Thoracic aorta (tissue), 2 donors: ENCODE data around the gene RAMP1. TPM values are rescaled to one million over a fixed set of nuclear protein-coding genes. Genes with fewer than 3 reads are reported as not detected.

Source experiments
- ATAC-seq: fragments of 150-250 bp; one replicate; pipeline ENCODE4 v1.8.0; 2017; ENCODE audit warnings: low read depth; ENCODE audit not compliant: insufficient number of reproducible peaks, low FRiP score
- DNase-seq: peaks from one replicate; pipeline ENCODE4 v3.0.0-alpha.2; 2020; ENCODE audit warnings: low spot score
- H3K27ac ChIP-seq, 2 donors: fragments of 200-600 bp; sonication (generic); 1 replicate in 1 of 2; 2 replicates in 1 of 2; pipeline ENCODE4 v1.5.1; 2016; ENCODE audit warnings: mild to moderate bottlenecking in 2 of 2, moderate library complexity in 2 of 2
- H3K27me3 ChIP-seq: fragments of 200-600 bp; sonication (generic); replicated peaks from 2 replicates; pipeline ENCODE4 v1.6.0; 2016; ENCODE audit warnings: mild to moderate bottlenecking; ENCODE audit not compliant: insufficient read depth
- H3K36me3 ChIP-seq: fragments of 200-600 bp; sonication (generic); one replicate; pipeline ENCODE4 v1.5.1; 2016
- H3K4me1 ChIP-seq, 2 donors: fragments of 200-600 bp; sonication (generic); 1 replicate in 1 of 2; 2 replicates in 1 of 2; pipeline versions ENCODE4 v1.5.1 to v1.6.0; 2016; ENCODE audit warnings: low read depth in 2 of 2, mild to moderate bottlenecking in 1 of 2; ENCODE audit not compliant: control insufficient read depth in 1 of 2
- H3K4me3 ChIP-seq: fragments of 200-600 bp; sonication (generic); 2 replicates; pipeline ENCODE4 v1.5.1; 2016; ENCODE audit warnings: mild to moderate bottlenecking
- H3K9me3 ChIP-seq: fragments of 200-600 bp; sonication (generic); 2 replicates; pipeline ENCODE4 v1.5.1; 2016
- total RNA-seq, 2 donors: library from RNA; depleted of rRNA; stranded (reverse); fragments of >200 nt; gene quantifications; one replicate each; pipeline versions ENCODE4 v1.1.0 to v1.2.3, GENCODE V29; 2016
- TF ChIP-seq, protein P1 (sequence below): fragments of 200-600 bp; sonication (generic); IDR thresholded peaks from one replicate; pipeline ENCODE4 v1.5.1; 2019; ENCODE audit warnings: antibody characterized with exemption

Gene RAMP1
- total RNA-seq, 2 donors from 2014 or later, result 246 to 525 TPM

DNA sequence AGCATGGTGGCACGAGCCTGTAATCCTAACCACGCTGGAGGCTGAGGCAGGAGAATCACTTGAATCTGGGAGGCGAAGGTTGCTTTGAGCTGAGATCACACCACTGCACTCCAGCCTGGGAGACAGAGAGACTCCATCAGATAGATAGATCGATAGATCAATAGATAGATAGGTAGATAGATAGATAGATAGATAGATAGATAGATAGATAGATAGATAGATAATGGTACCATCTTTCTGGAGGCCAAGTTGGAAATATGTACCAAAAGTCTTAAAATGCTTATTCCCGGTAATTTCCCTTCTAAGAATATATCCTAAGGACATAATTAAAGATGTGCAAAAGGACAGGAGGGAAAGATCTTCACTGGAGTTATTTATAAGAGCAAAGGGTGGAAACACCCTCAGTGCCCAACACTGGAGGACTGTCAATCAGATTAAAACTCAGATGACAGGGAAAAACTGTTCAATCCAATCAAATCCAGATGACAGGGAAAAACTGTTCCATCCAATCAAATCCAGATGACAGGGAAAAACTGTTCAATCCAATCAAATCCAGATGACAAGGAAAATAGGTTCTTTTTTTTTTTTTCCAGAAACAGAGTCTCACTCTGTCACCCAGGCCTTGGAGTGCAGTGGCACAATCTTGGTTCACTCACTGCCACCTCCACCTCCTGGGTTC lies 58.4 kb downstream of the RAMP1 start:
- no peaks in the 10 kb centered on the region for H3K27me3 ChIP-seq
- no peak for DNase-seq
- peak overlapping the region; percentile 74 to 87 for H3K27ac ChIP-seq

DNA sequence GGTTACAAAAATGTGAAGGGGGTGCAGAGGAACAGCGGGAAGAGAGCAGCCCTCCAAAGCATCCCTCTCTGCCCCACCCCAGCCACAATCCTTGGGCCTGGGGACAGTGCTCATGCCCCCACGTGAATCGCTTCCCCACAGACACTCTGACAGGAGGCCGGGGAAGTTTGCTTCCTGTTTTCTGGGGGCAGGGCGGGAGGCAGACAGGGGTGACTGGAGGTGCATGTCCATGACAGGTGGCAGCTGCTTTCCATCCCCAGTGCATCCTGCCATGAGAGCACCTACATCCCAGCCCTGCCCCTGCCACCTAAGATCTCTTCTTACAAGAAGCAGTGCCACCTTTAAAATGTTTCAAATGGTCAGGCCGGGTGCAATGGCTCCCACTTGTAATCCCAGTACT lies 60.2 kb downstream of the RAMP1 start:
- TF ChIP-seq, protein P1, sequence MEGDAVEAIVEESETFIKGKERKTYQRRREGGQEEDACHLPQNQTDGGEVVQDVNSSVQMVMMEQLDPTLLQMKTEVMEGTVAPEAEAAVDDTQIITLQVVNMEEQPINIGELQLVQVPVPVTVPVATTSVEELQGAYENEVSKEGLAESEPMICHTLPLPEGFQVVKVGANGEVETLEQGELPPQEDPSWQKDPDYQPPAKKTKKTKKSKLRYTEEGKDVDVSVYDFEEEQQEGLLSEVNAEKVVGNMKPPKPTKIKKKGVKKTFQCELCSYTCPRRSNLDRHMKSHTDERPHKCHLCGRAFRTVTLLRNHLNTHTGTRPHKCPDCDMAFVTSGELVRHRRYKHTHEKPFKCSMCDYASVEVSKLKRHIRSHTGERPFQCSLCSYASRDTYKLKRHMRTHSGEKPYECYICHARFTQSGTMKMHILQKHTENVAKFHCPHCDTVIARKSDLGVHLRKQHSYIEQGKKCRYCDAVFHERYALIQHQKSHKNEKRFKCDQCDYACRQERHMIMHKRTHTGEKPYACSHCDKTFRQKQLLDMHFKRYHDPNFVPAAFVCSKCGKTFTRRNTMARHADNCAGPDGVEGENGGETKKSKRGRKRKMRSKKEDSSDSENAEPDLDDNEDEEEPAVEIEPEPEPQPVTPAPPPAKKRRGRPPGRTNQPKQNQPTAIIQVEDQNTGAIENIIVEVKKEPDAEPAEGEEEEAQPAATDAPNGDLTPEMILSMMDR, result no peak
- Histone ChIP-seq H3K9me3 (no peaks in the 10 kb centered on the region), H3K4me1 (peaks cover 12 to 45% of the 10 kb centered on the region in 2 donors), H3K27me3 (no peaks in the 10 kb centered on the region), H3K4me3 (no peak overlapping the region), H3K27ac (peak overlapping the region; percentile 74 to 87), H3K36me3 (no peaks in the 10 kb centered on the region)
- no peak for ATAC-seq
- no peak for DNase-seq

More for the DNA sequence above, 58.4 kb downstream of the RAMP1 start:
- Histone ChIP-seq H3K4me3 (no peak overlapping the region), H3K9me3 (no peaks in the 10 kb centered on the region), H3K36me3 (peaks cover 2% of the 10 kb centered on the region), H3K4me1 (peaks cover 9 to 35% of the 10 kb centered on the region in 2 donors)
- ATAC-seq, result no peak
- TF ChIP-seq, protein P1, result no peak

DNA sequence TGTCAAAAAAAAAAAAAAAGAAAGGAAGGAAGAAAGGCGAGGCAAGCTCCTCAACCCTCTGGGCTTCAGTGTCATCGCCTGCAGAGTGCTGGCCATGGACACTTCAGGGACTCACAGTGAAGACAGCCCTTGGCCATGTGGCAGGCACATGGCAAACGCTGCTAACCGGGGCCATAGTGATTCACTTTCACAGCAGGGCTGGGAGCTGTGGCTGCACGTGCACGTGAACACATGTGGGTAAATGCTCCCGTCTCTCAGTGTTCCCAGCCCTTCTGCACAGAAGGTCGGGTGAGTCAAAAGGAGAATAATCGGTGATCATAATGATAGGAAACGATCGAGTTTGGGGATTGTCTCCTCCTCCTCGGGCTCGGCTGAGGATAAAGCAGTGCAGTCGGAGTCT lies 61.2 kb downstream of the RAMP1 start:
- H3K36me3 ChIP-seq, result no peaks in the 10 kb centered on the region
- H3K4me1 ChIP-seq, result peaks cover 12 to 45% of the 10 kb centered on the region in 2 donors
- DNase-seq (no peak), ATAC-seq (no peak)
- TF ChIP-seq, protein P1, result no peak
- no peaks in the 10 kb centered on the region for H3K27me3 ChIP-seq
- no peaks in the 10 kb centered on the region for H3K9me3 ChIP-seq
- no peak overlapping the region for H3K4me3 ChIP-seq
- H3K27ac ChIP-seq, result peak overlapping the region; percentile 74 to 87

DNA sequence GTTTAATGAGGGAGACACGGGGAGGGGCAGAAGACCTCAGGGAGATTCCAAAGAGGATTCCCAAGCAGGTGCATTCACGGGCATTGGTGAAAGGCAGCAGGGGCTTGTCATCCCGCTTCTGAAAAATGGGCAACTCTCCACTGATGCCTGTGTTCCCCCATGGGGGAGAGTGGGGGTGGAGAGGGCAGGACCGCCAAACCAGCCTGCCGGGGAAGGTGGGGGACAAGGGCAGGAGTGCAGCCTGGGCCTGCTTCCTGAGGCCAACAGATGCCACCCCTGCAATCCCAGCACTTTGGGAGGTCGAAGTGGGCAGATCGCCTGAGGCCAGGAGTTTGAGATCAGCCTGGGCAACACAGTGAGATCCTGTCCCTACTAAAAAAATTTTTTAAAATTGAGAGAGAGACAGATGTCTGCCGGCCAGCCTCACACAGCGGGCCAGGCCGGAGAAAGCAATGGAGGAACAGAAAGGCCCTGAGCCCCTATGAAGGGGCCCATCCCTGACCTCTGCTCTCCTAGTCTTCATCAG lies 62.6 kb downstream of the RAMP1 start:
- DNase-seq (no peak), ATAC-seq (no peak)
- Histone ChIP-seq H3K4me3 (no peak overlapping the region), H3K27me3 (no peaks in the 10 kb centered on the region), H3K27ac (peak overlapping the region; percentile 77 to 87), H3K4me1 (peaks cover 12 to 45% of the 10 kb centered on the region in 2 donors), H3K36me3 (no peaks in the 10 kb centered on the region), H3K9me3 (no peaks in the 10 kb centered on the region)
- TF ChIP-seq, protein P1, result no peak

DNA sequence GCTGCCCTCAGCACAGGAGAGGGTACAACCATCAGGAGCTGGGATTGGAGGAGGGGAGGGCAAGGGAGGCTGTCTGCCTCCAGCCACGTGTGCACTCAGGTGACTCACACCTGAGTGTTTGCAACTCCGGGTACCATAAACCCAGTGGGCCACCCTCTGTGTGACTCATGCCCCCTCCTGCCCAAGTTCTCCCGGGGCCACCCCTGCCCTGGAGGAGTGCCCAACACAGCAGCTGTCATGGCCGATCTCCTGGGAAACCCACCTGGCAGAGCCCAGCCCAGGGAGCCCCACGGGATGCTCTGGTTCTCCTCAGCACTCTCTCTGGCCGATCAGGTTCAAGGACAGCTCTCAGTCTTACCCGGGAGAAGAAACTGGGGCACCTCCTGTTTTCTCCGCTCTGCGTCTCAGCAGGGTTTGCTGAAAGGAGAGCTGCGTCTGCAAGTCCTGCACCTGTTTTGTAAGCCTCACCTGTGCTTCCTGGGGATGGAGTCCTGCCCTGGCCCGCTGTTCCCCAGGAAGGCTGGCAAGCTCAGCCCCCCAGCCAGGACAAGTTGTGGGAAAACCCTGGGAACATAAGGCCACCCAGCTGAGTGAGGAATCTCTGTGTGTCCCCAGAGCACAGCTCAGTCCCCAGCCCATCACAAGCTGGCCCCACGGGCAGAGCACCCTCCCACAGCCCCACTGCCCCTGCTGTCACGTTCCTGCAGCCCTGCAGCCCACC lies 63.4 kb downstream of the RAMP1 start:
- peaks cover 12 to 45% of the 10 kb centered on the region in 2 donors for H3K4me1 ChIP-seq
- peak overlapping the region; percentile 77 to 87 for H3K27ac ChIP-seq
- ATAC-seq (peak; percentile 34), DNase-seq (no peak)
- H3K9me3 ChIP-seq, result no peaks in the 10 kb centered on the region
- H3K27me3 ChIP-seq, result no peaks in the 10 kb centered on the region
- TF ChIP-seq, protein P1, result no peak
- peak overlapping the region; percentile 68 for H3K4me3 ChIP-seq
- H3K36me3 ChIP-seq, result no peaks in the 10 kb centered on the region
